WTC11 (cell line): ENCODE data around the gene ARMC6.

Experiments
- ESRRA ChIP-seq: sonication (generic); formaldehyde crosslinking; IDR thresholded peaks from 2 replicates; pipeline ENCODE4 v1.8.1; 2022; ENCODE audit warnings: mild to moderate bottlenecking, missing genetic modification reagents, borderline replicate concordance
- FOXJ3 ChIP-seq: sonication (generic); formaldehyde crosslinking; IDR thresholded peaks from 2 replicates; pipeline ENCODE4 v1.9.0; 2021; ENCODE audit warnings: missing genetic modification reagents, mild to moderate bottlenecking, borderline replicate concordance
- GTF2I ChIP-seq: fragments of 250-450 bp; sonication (Bioruptor Pico); conservative IDR thresholded peaks from 2 replicates; pipeline ENCODE4 v1.4.0; 2021; ENCODE audit warnings: mild to moderate bottlenecking
- NR2C2 ChIP-seq: sonication (generic); formaldehyde crosslinking; IDR thresholded peaks from 2 replicates; pipeline ENCODE4 v1.8.0; 2022; ENCODE audit warnings: mild to moderate bottlenecking, missing genetic modification reagents
- ZNF263 ChIP-seq: sonication (generic); formaldehyde crosslinking; IDR thresholded peaks from 2 replicates; pipeline ENCODE4 v1.8.1; 2022; ENCODE audit warnings: low read depth, mild to moderate bottlenecking, moderate library complexity, missing genetic modification reagents
- TF ChIP-seq, protein P1 (sequence below): fragments of 200-600 bp; IDR thresholded peaks from 2 replicates; pipeline ENCODE4 v1.8.0; 2022; ENCODE audit warnings: antibody characterized with exemption
- TF ChIP-seq, protein P2 (sequence below): sonication (generic); formaldehyde crosslinking; conservative IDR thresholded peaks from 2 replicates; pipeline ENCODE4 v1.8.1; 2022; ENCODE audit warnings: mild to moderate bottlenecking, missing genetic modification reagents
- TF ChIP-seq, protein P3 (sequence below): sonication (generic); formaldehyde crosslinking; IDR thresholded peaks from 2 replicates; pipeline ENCODE4 v1.8.1; 2022; ENCODE audit warnings: mild to moderate bottlenecking, missing genetic modification reagents, moderate library complexity, borderline replicate concordance
- TF ChIP-seq, protein P4 (sequence below): fragments of 250-450 bp; sonication (Bioruptor Pico); conservative IDR thresholded peaks from 2 replicates; pipeline ENCODE4 v1.9.0; 2021; ENCODE audit warnings: mild to moderate bottlenecking

DNA sequence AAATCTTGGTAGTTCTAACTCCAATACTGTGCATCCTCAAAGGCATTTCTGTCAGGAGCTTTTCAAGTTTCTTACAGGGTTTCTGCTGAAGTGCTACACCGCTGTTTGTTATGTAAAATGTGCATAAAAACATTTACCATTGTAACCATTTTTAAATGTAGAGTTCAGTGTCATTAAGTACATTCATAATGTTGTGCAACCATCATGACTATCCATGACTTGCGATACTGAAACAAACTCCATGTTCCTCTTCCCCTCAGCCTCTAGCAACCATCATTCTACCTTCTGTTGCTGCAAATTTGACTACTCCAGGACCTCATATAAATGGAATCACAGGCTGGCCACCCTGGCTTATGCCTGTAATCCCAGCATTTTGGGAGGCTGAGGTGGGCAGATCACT is 16.0 kb downstream of the ARMC6 start:
- TF ChIP-seq ZNF263 (CRISPR knock-in tag) (no peak), NR2C2 (CRISPR knock-in tag) (no peak), FOXJ3 (no peak), ESRRA (no peak), GTF2I (CRISPR knock-in tag) (no peak)
- TF ChIP-seq, protein P1, sequence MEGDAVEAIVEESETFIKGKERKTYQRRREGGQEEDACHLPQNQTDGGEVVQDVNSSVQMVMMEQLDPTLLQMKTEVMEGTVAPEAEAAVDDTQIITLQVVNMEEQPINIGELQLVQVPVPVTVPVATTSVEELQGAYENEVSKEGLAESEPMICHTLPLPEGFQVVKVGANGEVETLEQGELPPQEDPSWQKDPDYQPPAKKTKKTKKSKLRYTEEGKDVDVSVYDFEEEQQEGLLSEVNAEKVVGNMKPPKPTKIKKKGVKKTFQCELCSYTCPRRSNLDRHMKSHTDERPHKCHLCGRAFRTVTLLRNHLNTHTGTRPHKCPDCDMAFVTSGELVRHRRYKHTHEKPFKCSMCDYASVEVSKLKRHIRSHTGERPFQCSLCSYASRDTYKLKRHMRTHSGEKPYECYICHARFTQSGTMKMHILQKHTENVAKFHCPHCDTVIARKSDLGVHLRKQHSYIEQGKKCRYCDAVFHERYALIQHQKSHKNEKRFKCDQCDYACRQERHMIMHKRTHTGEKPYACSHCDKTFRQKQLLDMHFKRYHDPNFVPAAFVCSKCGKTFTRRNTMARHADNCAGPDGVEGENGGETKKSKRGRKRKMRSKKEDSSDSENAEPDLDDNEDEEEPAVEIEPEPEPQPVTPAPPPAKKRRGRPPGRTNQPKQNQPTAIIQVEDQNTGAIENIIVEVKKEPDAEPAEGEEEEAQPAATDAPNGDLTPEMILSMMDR = no peak
- TF ChIP-seq, protein P2, sequence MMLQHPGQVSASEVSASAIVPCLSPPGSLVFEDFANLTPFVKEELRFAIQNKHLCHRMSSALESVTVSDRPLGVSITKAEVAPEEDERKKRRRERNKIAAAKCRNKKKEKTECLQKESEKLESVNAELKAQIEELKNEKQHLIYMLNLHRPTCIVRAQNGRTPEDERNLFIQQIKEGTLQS = no peak
- TF ChIP-seq, protein P3, sequence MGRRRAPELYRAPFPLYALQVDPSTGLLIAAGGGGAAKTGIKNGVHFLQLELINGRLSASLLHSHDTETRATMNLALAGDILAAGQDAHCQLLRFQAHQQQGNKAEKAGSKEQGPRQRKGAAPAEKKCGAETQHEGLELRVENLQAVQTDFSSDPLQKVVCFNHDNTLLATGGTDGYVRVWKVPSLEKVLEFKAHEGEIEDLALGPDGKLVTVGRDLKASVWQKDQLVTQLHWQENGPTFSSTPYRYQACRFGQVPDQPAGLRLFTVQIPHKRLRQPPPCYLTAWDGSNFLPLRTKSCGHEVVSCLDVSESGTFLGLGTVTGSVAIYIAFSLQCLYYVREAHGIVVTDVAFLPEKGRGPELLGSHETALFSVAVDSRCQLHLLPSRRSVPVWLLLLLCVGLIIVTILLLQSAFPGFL (CRISPR knock-in tag) = no peak
- TF ChIP-seq, protein P4, sequence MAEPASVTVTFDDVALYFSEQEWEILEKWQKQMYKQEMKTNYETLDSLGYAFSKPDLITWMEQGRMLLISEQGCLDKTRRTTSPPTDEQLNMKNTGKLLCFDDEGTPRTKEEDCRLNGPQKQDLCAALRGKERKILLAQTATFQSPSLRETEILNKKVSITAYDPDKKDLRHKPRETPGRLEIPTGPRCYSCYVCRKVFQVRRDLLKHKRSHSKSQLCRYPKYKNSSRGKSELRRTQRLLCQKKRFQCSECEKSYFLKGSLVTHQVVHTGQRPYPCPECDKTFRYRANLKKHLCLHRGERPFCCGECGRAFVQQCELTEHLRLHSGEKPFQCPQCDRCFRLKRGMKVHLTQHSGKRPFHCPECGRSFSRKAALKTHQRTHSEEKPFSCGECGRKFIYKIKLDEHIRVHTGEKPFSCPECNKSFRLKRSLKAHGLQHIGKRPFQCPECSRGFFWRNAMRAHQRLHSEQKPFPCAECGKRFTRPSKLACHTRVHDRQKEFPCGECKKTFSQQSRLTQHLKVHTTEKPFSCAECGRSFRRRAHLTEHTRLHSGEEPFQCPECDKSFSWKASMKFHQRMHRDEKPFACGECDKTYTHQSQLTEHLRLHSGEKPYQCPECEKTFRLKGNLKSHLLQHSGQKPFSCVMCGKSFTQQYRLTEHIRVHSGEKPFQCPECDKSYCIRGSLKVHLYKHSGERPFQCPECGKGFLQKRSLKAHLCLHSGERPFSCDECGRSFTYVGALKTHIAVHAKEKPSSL (CRISPR knock-in tag) = no peak
